NCI-H1417 (cell line): ENCODE measurements around the gene GPR108.
A peak's percentile ranks its signal among the peaks of the same experiment; 100 is the strongest.
"Not testable (repeated sequence)": the region's sequence is repeated elsewhere in the genome, so short reads cannot be mapped to it uniquely, and the experiment has no call there.

Source experiments
- DNase-seq, 3 experiments: peaks; one replicate each; lab custom pipeline; 2025; lab: John Stamatoyannopoulos, UW

Gene GPR108

DNA sequence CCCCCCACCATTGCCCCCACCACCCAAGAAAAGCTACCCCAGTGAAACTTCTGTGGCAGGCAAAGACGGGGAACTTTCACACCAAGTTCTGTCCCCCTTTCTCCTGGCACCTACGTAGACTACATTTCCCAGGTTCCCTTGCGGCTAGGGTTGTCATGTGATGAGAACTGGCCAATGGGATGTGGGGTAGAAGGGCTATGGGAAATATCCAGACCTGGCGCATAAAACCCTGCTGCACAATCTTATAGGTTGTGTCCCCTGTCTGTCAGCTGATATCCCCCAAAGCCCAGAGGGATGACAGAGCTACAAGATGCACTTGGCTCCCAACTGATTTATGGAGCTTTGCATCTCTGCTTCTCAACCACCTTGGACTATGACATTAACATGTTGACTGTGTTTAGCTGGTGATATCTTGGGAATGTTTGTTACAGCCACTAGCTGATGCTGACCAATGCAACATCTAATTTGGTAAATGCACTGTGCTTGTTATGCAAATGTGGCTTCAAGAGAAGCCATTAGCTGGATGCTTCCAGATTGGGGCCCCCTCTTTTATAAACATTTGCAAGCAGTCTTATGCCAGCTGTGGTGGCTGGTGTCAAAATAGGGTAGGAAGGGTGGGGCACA, 23.8 kb upstream of the GPR108 start:
- no peak for DNase-seq

DNA sequence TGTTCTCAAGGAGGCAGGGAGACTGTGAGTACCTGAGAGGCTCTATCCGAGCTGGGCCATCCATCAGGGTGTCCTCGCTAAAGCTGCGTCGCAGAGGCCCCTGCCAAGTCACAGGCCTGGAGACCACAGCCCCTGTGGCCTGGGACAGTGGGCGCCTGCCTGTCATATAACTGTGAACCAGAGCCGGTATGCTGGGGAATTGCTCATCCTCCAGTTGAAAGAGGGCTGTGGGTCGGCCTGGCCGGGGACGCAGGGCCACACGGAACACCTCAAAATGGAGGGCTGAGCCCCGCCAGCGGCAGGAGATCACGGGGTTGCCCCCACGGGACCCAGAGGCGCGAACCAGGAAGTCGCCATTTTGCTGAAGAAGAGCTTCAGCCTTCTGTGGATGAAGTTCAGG, 23.2 kb upstream of the GPR108 start:
- no peak for DNase-seq

DNA sequence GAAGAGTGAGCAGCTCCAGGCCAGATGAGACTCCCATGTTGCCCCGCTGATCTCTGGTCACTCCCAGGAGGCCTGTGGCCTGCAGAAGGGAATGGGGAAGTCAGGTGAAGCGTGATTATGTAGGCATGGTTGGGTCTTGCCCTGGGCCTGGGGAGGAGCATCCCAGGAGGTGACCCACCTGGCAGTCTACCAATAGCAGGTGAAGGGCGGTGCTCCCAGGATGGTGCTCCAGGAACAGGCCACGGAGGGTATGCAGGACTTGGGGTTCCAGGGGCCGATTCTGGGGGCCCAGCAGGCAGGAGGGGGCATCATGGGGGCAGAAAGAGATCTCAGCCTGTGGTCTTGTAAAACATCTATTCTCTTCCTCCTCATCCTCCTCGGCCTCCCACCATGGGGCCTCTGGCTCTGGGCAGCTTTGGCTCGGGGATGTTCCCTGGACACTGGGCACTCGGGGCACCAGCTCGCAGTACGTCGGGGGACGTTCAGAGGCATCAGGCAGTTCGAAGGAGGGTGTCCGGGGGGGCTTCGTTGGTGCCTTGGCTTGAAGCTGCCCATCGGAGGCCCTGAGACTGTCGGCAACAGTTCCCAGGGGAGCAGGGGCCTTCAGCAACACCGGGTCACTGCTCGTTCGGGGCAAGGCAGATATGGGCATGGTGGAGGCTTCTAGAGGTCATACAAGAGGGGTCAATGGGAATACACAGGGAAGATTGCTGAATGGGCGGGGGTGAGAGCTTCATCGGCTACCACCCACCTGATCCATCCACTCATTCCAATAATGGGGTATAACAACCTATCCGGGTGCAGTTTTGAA, 17.5 kb upstream of the GPR108 start:
- DNase-seq, result no peak

DNA sequence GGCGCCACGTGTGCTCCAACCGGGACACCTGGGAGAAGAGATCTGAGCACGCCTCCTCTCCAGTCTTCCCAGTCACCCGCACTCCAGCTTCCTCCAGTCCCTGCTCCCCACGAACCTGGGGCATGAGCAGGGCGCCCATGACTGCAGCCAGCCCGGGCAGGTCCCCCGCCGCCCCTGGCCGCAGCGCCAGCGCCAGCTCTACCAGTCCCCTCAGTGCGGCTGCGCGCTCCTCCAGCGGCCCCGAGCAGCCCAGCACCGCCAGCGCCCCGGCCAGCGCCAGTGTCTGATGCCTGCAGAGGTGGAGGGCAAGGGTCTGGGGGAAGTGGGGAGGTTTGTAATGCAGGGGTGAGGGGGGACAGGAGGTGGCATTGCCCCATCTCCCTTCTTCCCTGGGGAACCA, 16.8 kb upstream of the GPR108 start:
- no peak for DNase-seq

DNA sequence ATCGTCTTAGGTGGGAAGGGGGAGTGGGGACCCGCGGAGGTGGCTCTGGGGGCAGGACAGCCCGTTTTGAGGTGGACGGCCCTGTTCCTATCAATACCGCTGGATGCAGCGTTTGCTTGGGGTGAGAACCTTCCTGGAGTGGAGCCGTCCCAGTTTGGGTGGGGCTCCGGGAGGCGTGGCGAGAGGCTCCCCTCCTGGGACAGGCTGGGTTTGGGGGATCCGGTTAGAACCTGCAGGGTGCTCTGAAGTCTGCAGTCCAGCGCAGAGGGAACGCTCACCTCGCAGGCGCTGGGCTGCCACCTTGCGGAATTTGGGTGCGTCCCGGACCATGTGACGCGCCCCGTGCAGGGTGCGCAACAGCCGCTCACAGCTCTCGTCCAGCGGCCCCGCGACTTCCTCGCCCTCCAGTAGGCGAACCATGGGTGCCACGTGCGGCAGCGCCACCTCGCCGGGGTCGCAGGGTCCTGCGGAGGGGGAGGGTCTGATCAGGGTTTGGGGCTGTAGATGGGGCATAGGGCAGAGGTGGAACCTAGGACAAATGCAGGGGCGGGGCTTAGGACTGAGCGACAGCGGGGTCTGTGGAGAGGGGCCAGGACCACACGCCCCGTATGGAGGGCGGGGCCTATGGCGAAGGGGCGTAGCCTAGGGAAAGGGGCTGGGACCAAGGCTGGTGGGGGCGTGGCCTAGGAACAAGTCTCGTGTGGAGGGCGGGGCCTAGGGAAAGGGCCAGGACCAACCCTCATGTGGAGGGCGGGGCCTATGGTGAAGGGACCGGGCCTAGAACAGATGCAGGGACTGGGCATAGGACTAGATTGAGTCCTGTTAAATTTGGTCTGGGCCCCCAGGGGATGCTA, 16.0 kb upstream of the GPR108 start:
- no peak for DNase-seq

DNA sequence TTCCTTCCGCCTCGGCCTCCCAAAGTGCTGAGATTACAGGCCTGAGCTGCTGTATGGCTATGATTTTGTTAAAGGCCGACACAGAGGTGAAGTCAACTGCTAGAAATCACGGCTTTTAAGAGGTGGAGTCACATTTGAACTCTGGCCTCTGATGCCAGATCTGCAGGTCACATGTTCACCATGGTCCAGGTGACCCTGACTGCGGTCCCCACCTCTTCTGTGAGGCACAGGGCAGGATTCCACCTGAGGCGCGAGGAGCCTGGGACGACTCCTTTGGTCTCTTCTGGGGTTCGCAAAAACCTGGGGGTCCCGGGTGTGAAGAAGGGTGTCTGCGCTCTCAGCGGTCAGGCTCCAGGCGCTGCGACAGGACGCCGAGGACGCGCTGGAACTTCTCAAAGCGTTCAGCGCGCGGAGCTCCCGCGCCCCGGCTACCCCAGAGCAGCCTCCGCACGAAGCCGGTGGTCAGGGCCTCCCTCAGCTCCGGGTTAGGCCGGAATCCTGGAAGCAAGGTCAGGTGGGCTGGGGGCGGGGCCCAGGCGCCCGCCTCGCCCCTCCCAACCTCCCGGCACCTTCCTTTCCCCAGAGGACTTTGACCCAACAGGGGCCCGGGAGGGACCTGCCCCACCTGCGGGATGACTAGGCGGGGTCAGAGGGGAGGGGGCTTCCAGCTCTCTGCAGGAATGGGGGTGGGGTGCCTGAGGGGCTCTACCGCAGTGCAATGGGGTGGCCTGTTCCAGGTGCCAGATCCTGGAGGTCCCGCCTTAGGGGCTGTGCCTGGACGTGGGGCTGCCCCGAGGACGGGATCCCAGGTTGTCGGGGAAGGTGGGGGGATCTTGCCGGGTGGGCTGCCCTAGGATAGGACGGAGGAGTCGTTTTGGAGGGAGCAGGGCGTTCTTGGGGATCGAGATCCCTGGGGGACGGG, 15.1 kb upstream of the GPR108 start:
- no peak for DNase-seq

DNA sequence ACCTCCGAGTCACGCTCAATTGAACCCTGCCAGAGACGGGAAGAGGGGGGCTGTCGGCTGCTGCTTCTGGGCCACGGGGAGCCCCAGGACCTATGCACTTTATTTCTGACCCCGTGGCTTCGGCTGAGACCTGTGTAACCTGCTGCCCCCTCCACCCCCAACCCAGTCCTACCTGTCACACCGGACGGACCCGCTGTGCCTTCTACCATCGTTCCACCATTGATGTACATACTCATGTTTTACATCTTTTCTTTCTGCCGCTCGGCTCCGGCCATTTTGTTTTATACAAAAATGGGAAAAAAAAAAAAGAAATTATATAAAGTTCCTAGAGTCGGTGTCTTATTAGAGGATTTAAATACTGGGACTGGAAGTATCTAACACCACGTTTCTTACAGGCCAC, 13.8 kb upstream of the GPR108 start:
- DNase-seq, result no peak

DNA sequence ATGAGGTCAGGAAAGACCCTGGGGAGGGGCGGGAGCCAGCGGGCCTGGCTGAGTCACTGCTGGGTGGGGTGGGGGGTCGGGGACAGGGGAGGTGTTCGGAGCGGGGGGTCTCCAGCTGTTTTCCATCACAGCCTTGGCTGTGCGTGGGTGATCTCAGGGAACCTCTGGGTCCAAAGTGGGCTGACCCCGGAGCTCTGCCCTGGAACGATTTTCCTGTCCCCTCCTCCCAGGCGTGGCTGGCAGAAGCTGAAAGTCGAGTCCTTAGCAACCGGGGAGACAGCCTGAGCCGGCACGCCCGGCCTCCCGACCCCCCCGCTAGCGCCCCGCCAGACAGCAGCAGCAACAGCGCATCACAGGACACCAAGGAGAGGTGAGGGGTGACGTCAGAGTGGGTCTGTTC, 12.7 kb upstream of the GPR108 start:
- DNase-seq, result no peak

DNA sequence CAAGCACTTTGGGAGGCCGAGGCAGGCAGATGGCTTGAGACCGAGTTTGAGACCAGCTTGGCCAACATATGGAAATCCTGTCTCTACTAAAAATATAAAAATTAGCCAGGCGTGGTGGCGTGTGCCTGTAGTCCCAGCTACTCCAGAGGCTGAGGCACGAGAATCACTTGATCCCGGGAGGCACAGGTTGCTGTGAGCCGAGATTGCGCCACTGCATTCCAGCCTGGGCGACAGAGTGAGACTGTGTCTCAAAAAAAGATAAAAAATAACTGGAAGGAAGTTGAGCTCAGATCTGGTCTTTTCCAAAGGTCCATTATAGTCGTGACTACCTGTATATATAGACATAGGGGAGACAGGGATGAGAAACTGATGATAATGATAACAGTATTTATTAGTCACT, 11.2 kb upstream of the GPR108 start:
- DNase-seq, result not testable (repeated sequence)

DNA sequence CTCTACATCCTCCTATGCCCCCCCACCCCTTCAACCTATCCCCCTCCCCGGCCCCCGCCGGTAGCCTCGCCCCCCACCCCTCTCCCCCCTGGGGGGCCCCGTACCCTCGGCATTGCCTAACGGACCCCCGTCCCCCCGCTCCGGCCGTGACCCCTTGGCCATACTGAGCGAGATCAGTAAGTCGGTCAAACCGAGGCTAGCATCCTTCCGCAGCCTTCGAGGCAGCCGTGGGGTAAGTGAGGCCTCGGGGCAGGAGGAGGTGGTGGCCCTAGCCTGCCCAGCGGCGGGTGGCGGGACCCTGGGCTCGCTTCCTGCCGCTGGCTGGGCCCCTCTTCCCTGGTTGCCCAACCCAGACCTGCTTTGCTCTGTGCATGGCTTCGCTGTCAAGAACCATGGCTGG, 8.6 kb upstream of the GPR108 start:
- DNase-seq, result no peak

DNA sequence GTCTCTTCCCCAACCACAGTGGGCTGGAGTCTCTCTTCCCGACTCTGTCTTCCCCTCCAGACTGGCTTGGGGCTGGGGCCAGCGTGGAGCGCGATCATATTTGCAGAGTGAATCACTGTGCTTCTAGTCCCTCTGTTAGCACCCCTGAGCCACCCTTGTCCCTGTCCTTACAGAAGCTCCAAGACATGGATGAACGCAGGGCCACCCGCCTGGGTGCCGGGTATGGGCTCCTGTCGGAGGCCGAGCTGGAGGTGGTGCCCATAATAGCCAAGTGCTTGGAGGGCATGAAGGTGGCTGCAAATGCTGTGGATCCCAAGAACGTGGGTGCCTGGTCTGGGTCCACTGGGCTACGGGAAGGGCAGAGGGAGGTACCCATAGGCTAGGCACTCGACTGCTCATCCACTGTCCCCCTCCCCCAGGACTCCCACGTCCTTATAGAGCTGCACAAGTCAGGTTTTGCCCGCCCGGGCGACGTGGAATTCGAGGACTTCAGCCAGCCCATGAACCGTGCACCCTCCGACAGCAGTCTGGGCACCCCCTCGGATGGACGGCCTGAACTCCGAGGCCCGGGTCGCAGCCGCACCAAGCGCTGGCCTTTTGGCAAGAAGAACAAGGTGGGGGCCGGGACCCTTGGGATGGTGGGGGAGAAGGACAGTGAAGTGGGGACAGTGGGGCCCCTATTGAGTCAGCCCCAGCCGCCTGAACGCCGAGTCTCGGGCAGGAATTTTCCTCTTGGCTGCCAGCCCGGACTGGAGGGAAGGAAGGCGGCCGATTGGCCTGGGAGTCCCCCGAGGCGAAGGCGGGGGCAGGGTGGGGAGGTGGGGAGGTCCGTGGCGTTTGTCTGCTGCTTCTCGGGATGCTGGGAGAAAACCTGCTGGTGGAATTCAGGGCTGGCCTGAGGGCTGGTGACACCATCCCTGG, 7.3 kb upstream of the GPR108 start:
- no peak for DNase-seq

DNA sequence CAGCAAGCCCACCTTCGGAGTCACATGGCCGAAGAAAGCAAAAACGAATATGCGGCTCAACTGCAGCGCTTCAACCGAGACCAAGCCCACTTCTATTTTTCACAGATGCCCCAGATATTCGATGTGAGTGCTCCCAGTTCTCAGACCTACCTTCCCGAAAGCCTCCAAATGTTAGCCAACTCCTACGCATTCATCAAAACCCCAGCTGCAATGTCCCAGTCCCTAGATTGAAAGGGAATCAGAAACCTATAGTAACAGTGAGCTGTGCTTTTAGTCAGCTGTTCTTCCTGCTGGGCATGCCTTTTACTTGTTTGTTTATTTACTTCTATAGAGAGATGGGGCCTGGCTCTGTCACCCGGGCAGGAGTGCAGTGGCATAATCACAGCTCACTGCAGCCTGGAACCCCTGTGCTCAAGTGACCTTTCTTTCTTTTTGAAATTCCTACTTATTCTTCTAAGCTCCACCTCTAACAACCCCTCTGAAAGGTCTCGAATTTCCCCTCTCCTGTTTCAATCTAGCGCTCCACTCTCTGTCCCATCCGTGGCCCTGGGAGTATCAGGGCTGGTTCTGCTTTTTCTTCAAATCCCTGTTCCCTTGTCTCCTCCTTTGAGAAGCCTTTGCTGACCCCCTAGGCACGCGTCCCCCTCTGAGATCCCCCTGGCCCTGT, 6.5 kb upstream of the GPR108 start:
- no peak for DNase-seq

DNA sequence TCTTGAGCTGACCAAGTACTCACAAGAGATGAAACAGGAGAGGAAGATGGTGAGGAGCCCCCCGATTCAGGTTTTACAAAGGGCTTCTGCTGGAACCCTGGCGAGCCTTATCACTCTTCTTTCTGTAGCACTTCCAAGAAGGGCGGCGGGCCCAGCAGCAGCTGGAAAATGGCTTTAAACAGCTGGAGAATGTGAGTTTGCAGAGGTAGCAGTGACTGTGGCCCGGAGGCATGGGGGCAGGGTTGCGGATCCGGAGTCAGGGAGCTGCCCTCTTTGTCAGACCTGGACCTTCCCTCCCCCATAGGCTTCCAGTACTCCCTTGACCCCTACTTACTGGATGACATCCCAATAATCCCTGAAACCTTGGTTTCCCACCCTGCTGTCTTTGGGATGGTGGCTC, 5.7 kb upstream of the GPR108 start:
- no peak for DNase-seq

DNA sequence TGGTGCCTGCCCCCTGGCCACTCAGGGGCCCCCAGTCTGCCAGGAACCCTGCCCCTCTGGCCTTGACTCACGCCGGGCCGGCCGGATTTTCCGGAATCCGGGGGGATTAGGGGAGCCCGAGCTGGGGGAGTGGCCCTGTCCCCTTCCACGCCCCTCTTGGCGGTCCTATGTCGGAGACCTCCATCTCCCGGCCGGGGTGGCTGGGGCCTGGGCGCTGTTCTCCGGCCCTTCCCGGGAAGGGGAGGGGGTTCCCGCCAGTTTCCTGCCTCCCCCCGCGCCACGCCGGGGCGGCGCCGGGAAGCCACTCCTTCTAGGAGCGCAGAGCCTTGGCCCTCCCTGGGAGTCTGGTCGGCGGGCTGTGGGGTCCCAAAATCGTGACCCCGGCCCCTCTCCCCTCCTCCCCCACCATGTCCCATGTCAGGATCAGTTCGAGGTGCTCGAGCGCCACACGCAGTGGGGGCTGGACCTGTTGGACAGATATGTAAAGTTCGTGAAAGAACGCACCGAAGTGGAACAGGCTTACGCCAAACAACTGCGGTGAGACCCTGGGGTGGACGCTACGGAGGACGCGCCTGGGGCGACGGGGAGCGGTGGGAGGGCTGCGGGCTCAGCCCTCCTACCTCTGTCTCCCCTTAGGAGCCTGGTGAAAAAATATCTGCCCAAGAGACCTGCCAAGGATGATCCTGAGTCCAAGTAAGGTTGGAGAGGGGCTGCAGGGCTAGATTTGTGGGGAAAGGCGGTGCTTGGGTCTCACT, 3.4 kb upstream of the GPR108 start:
- peak in 2 of 3 experiments; percentile 52 to 69 for DNase-seq

DNA sequence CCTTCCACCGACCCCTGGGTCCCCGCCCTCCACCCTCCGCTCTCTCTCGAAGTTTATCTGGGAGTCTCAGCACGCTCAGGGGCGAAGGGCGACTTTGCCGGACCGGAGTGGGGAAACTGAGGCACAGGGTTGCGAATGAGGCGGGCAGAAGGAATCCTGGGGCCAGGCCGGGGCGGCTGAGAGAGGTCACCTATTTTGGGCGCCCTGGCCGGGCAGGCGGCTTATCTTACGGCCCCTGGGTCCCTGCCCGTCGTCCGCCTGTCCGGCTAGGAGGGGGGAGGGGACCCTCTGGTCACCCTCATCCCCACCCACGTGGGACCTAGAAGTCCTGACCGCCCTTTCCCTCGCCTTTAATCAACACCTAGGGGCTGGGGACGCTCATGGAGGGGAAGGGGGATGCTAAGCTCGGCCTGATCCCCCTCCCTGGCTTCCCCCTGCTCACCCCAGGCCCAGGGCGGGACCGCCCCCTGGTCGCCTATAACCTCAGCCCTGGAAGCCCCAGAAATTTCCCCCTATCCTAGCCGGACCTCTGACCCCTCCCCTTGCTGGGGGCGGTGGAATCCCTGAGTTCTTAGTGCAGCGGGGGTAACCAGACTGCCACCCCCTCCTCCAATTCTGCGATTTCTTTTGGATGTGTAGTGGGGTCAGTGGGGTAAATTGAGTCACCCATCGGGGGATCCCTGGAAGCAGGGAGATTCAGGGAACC, 2.7 kb upstream of the GPR108 start:
- peak in 2 of 3 experiments; percentile 69 to 70 for DNase-seq

DNA sequence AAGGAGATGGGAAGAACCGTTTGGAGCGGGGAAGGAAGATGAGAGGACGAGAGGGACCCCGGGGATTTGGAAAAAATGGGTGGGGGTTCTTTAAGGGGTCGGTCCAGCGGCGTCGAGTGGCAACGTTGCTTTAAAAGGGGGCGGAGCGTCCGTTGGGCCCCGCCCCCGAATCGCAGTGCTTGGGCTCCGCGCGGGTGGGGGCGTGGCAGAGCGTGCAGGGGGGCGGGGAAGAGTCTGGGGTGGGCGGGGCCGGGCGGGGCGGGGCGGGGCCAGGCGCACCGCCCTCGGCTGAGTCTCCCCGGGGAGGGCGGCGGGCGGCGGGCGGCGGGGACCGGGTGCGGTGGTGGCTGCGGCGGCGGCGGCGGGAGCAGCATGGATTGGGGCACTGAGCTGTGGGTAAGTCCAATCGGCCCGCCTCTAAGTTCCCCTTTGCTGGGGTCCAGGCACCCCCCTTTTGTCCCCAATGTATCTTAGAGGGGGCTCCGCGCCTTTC, 2.1 kb upstream of the GPR108 start, which contains the start of gene TRIP10:
Gene TRIP10, plus strand, starts transcription at position 291 of the 493 bp plus-strand sequence. Its CDS starts 82 bp downstream, at position 373.
- peak in 2 of 3 experiments; percentile 70 to 84 for DNase-seq

DNA sequence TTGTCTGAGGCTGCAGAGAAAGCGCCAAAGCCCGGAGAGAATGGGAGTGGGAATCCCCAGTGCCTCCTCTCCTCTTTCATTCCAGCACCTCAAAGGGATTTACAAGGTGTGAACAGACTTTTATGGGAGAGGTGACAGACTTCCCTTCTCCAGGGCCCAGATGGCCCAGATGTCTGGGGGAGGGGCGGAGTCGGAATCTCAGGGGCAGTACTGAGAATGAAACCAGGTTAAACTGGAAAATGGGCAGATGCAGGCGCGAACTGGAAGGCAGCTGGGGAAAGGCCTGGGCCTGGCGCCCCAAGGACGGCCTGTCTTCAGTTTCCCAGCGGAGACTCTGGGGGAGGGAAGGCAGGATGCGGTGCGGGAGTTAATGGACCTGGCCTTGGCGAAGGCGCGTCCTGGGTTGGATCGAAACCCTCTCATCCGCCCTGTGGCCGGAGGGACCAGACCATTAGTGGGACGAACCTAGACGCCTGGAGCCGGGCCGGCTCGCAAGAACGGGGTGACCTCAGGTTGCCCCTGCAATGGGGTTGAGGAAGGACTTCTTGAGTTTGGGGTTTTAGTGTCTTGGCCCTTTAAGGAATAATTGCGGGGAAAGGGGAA, 1.5 kb upstream of the GPR108 start:
- DNase-seq, result peak in 1 of 3 experiments; percentile 53
